ENCODE data around the gene NMBR.

GRCh38 chr6:142182004-142182403 lies 35.1 kb upstream of the NMBR start:
- no peak for TF ChIP-seq ZFX (IDR thresholded peaks at IDR 0.05)
- TF ChIP-seq EGR1 (IDR thresholded peaks at IDR 0.05; ENCODE audit: low read depth), result no peak
- no peak for TF ChIP-seq POLR2AphosphoS5 (IDR thresholded peaks at IDR 0.05; ENCODE audit: low read depth, low read length)
- TF ChIP-seq EZH2 (IDR thresholded peaks at IDR 0.05), result no peak
- TF ChIP-seq ELF1 (IDR thresholded peaks at IDR 0.05; ENCODE audit: borderline replicate concordance, low read depth), result no peak
- no peak for TF ChIP-seq CTCF (IDR thresholded peaks at IDR 0.05 in 2 of 3, conservative IDR thresholded peaks at IDR 0.05 in 1 of 3; ENCODE audit: borderline replicate concordance in 1 of 3, insufficient read depth in 1 of 3, low read depth in 2 of 3, low read length in 2 of 3)
- TF ChIP-seq MAX (IDR thresholded peaks at IDR 0.05), result no peak
- TF ChIP-seq POLR2A (IDR thresholded peaks at IDR 0.05; ENCODE audit: borderline replicate concordance, extremely low read depth, insufficient read depth, insufficient read length), result no peak
- no peak for TF ChIP-seq CEBPB (IDR thresholded peaks at IDR 0.05; ENCODE audit: low read depth)
- TF ChIP-seq SIN3A (IDR thresholded peaks at IDR 0.05; ENCODE audit: low read depth), result no peak

All from HCT116 (cell line).